ENCODE data around the gene GEMIN5. TPM values are rescaled to one million over a fixed set of nuclear protein-coding genes. Genes with fewer than 3 reads are reported as not detected.
"Not testable (repeated sequence)": the region's sequence is repeated elsewhere in the genome, so short reads cannot be mapped to it uniquely, and the experiment has no call there.

Gene GEMIN5
- total RNA-seq, 6 experiments from 2014 or later, result 16.5 to 22.5 (median 17.6) TPM

GRCh38 chr5:154923441-154924430, 14.3 kb downstream of the GEMIN5 start:
- peaks cover 12% of the 10 kb centered on the region; the same call in 1 of the 2 replicates for H3K36me3 Mint-ChIP-seq (ENCODE audit: low read depth)

DNA sequence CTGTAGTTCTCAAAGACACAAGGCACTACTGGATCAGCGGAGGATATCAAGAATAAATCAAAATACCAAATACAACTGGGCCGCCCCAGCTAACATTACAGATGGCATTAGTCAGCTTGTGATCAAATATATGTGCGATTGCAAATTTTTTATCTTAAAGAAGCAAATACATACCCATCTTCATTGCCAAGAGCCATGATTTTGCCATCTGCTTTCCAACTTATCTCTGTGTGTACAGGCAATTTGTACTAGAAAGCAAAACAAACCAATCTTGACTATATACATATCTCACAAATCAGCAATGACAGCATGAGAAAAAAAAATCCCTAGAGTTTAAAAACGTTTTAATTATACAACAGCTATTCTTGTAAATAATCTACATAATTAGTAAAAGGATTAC, 20.3 kb downstream of the GEMIN5 start:
- no peak overlapping the region for H3K27ac Mint-ChIP-seq
- peaks cover 5% of the 10 kb centered on the region; the same call in 1 of the 2 replicates for H3K4me1 Mint-ChIP-seq (ENCODE audit: low read depth)
- TF ChIP-seq, protein P1, sequence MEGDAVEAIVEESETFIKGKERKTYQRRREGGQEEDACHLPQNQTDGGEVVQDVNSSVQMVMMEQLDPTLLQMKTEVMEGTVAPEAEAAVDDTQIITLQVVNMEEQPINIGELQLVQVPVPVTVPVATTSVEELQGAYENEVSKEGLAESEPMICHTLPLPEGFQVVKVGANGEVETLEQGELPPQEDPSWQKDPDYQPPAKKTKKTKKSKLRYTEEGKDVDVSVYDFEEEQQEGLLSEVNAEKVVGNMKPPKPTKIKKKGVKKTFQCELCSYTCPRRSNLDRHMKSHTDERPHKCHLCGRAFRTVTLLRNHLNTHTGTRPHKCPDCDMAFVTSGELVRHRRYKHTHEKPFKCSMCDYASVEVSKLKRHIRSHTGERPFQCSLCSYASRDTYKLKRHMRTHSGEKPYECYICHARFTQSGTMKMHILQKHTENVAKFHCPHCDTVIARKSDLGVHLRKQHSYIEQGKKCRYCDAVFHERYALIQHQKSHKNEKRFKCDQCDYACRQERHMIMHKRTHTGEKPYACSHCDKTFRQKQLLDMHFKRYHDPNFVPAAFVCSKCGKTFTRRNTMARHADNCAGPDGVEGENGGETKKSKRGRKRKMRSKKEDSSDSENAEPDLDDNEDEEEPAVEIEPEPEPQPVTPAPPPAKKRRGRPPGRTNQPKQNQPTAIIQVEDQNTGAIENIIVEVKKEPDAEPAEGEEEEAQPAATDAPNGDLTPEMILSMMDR (IDR thresholded peaks at IDR 0.05), result no peak
- H3K36me3 Mint-ChIP-seq (ENCODE audit: low read depth), result 0 out of 2 replicates have a peak, but pooled peaks cover 2% of the 10 kb centered on the region
- H3K9me3 Mint-ChIP-seq, result no peaks in the 10 kb centered on the region
- DNase-seq, result no peak
- no peak overlapping the region for H3K4me3 Mint-ChIP-seq
- H3K27me3 Mint-ChIP-seq (ENCODE audit: insufficient read depth), result no peaks in the 10 kb centered on the region

More at GRCh38 chr5:154923441-154924430, 14.3 kb downstream of the GEMIN5 start:
- Mint-ChIP-seq H3K4me3 (no peak overlapping the region), H3K9me3 (no peaks in the 10 kb centered on the region), H3K4me1 (ENCODE audit: low read depth) (peaks cover 5% of the 10 kb centered on the region; the same call in 1 of the 2 replicates), H3K27me3 (ENCODE audit: insufficient read depth) (no peaks in the 10 kb centered on the region), H3K27ac (no peak overlapping the region)
- TF ChIP-seq, protein P1 (IDR thresholded peaks at IDR 0.05), result no peak
- DNase-seq, result no peak

DNA sequence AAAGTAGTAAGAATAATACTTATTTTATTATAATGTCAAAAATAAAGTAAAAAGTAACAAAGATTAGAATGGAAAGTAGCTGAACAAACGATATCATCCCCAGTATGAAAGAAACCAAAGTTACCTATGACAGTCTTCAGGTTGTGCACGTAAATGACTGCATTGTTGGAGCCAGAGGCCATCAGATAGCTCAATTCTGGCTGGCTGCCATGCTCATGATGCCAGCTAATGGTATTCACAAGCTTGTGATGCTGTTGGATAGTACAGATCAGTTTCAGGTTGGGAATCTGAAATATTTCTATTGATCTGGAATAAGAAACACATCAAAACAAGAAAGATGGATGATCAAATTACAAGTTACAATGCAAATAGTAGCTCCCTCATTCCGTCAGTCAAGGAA, 21.1 kb downstream of the GEMIN5 start:
- Mint-ChIP-seq H3K4me3 (no peak overlapping the region), H3K36me3 (ENCODE audit: low read depth) (peaks cover 9% of the 10 kb centered on the region; the same call in 1 of the 2 replicates), H3K27me3 (ENCODE audit: insufficient read depth) (no peaks in the 10 kb centered on the region), H3K27ac (no peak overlapping the region), H3K4me1 (ENCODE audit: low read depth) (peaks cover 5% of the 10 kb centered on the region; the same call in 1 of the 2 replicates), H3K9me3 (no peaks in the 10 kb centered on the region)
- TF ChIP-seq, protein P1 (IDR thresholded peaks at IDR 0.05), result no peak
- no peak for DNase-seq

GRCh38 chr5:154905601-154906000, 32.4 kb downstream of the GEMIN5 start:
- H3K4me1 Mint-ChIP-seq (ENCODE audit: low read depth); H3K27ac Mint-ChIP-seq; H3K27me3 Mint-ChIP-seq (ENCODE audit: insufficient read depth); H3K4me3 Mint-ChIP-seq; H3K9me3 Mint-ChIP-seq; DNase-seq: not testable (repeated sequence)
- H3K36me3 Mint-ChIP-seq (ENCODE audit: low read depth), result peaks cover 28% of the 10 kb centered on the region

DNA sequence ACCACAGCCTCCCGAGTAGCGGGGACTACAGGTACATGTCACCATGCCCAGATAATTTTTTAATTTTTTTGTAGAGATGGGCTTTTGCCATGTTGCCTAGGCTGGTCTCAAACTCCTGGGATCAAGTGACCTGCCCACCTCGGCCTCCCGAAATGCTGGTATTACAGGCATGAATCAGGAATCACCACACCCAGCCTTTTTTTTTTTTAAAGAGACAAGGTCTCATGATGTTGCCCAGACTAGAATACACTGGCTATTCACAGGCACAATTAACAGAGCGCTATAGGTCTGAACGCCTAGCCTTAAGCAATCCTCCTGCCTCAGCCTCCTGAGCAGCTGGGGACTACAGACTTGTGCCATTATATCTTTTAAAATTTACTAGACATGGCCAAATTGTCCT, 36.1 kb downstream of the GEMIN5 start:
- no peaks in the 10 kb centered on the region for H3K9me3 Mint-ChIP-seq
- TF ChIP-seq, protein P1 (IDR thresholded peaks at IDR 0.05), result no peak
- H3K4me3 Mint-ChIP-seq, result no peak overlapping the region
- peaks cover 9% of the 10 kb centered on the region; the same call in 1 of the 2 replicates for H3K4me1 Mint-ChIP-seq (ENCODE audit: low read depth)
- peaks cover 22% of the 10 kb centered on the region for H3K36me3 Mint-ChIP-seq (ENCODE audit: low read depth)
- H3K27me3 Mint-ChIP-seq (ENCODE audit: insufficient read depth), result no peaks in the 10 kb centered on the region
- no peak for DNase-seq
- no peak overlapping the region for H3K27ac Mint-ChIP-seq

GRCh38 chr5:154901276-154901675, 36.7 kb downstream of the GEMIN5 start:
- H3K4me3 Mint-ChIP-seq, result no peak overlapping the region
- no peaks in the 10 kb centered on the region for H3K9me3 Mint-ChIP-seq
- DNase-seq, result no peak
- H3K27me3 Mint-ChIP-seq (ENCODE audit: insufficient read depth), result no peaks in the 10 kb centered on the region
- no peak overlapping the region for H3K27ac Mint-ChIP-seq
- TF ChIP-seq, protein P1 (IDR thresholded peaks at IDR 0.05), result no peak
- H3K36me3 Mint-ChIP-seq (ENCODE audit: low read depth), result peaks cover 22% of the 10 kb centered on the region
- H3K4me1 Mint-ChIP-seq (ENCODE audit: low read depth), result peaks cover 9% of the 10 kb centered on the region; the same call in 1 of the 2 replicates
